ENCODE measurements around the gene NR5A1.

Gene NR5A1

DNA sequence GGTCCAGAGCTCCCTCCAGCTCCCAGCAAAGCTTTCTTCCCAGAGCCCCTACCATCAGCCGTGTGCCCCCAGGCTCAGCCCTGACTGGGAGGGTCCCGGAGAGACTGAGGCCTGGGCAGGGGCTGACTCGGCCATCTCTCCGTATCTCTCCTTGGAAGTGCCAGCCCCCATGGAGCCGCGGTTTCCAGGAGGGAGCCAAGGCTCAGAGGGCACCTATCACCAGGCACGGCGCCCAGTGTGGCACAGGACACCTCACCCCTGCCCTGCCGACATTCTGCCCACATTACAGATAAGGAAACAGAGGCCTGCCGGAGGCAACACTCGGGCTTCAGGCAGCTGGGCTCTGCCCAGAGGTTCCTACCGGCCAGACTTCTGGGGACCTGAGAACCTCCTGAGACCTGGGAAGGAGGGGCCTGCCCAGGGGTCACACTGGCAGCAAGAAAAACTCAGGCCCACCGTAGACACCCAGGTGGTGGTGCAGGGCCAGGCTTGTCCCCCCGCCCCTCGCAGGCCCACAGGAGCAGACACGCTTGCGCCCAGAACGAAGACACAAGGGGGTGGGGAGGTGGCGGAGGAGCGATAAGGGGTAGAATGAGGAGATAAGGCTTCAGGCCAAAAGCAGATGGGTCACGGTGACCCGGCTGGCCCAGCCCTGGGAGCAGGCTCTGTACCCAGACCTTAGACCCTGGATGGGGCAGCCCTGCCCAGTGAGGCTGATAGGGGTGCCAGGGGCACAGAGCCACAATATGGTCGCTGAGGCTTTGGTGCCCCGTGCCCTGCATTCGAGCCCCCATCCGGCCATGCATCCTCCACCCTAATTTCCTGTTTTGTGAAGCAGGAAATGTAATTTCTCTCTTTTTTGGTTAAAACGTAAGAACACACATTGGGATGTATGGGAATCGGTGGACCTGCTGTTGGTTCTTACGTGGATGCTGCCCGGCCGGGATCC is 11.8 kb downstream of the NR5A1 start:
- Histone ChIP-seq H3K4me1 (ENCODE audit: low read depth, poor library complexity, severe bottlenecking) (no peaks in the 10 kb centered on the region), H4K20me1 (ENCODE audit: insufficient read depth) (no peaks in the 10 kb centered on the region), H3K27me3 (ENCODE audit: insufficient read depth, low read depth) (peaks cover 17% of the 10 kb centered on the region; the same call in 1 of the 2 replicates), H3K4me2 (no peak overlapping the region), H3K9ac (no peak overlapping the region), H2AFZ (ENCODE audit: low read depth) (no peak overlapping the region), H3K36me3 (ENCODE audit: insufficient read depth) (no peaks in the 10 kb centered on the region), H3K79me2 (ENCODE audit: insufficient read depth, low read depth) (no peaks in the 10 kb centered on the region), H3K4me3 (IDR thresholded peaks at IDR 0.05; ENCODE audit: insufficient read depth, low read depth, low read length) (no peak overlapping the region), H3K27ac (no peak overlapping the region)
- TF ChIP-seq, protein P1, sequence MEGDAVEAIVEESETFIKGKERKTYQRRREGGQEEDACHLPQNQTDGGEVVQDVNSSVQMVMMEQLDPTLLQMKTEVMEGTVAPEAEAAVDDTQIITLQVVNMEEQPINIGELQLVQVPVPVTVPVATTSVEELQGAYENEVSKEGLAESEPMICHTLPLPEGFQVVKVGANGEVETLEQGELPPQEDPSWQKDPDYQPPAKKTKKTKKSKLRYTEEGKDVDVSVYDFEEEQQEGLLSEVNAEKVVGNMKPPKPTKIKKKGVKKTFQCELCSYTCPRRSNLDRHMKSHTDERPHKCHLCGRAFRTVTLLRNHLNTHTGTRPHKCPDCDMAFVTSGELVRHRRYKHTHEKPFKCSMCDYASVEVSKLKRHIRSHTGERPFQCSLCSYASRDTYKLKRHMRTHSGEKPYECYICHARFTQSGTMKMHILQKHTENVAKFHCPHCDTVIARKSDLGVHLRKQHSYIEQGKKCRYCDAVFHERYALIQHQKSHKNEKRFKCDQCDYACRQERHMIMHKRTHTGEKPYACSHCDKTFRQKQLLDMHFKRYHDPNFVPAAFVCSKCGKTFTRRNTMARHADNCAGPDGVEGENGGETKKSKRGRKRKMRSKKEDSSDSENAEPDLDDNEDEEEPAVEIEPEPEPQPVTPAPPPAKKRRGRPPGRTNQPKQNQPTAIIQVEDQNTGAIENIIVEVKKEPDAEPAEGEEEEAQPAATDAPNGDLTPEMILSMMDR (conservative IDR thresholded peaks at IDR 0.05; ENCODE audit: low read depth, low read length), result no peak

GRCh38 chr9:124493794-124494479 is 13.3 kb downstream of the NR5A1 start:
- Histone ChIP-seq H3K27ac (no peak overlapping the region), H3K36me3 (ENCODE audit: insufficient read depth) (no peaks in the 10 kb centered on the region), H3K27me3 (ENCODE audit: insufficient read depth, low read depth) (peaks cover 18% of the 10 kb centered on the region; the same call in 1 of the 2 replicates), H3K79me2 (ENCODE audit: insufficient read depth, low read depth) (no peaks in the 10 kb centered on the region), H4K20me1 (ENCODE audit: insufficient read depth) (no peaks in the 10 kb centered on the region), H3K4me2 (no peak overlapping the region), H3K4me1 (ENCODE audit: low read depth, poor library complexity, severe bottlenecking) (no peaks in the 10 kb centered on the region), H3K4me3 (IDR thresholded peaks at IDR 0.05; ENCODE audit: insufficient read depth, low read depth, low read length) (no peak overlapping the region), H2AFZ (ENCODE audit: low read depth) (no peak overlapping the region), H3K9ac (no peak overlapping the region)
- TF ChIP-seq, protein P1 (conservative IDR thresholded peaks at IDR 0.05; ENCODE audit: low read depth, low read length), result no peak

GRCh38 chr9:124493218-124493617 is 14.0 kb downstream of the NR5A1 start:
- no peaks in the 10 kb centered on the region for H3K79me2 ChIP-seq (ENCODE audit: insufficient read depth, low read depth)
- no peak overlapping the region for H3K4me3 ChIP-seq (IDR thresholded peaks at IDR 0.05; ENCODE audit: insufficient read depth, low read depth, low read length)
- H3K9ac ChIP-seq, result no peak overlapping the region
- no peaks in the 10 kb centered on the region for H3K4me1 ChIP-seq (ENCODE audit: low read depth, poor library complexity, severe bottlenecking)
- no peaks in the 10 kb centered on the region for H4K20me1 ChIP-seq (ENCODE audit: insufficient read depth)
- H3K27me3 ChIP-seq (ENCODE audit: insufficient read depth, low read depth), result peaks cover 18% of the 10 kb centered on the region; the same call in 1 of the 2 replicates
- TF ChIP-seq, protein P1 (conservative IDR thresholded peaks at IDR 0.05; ENCODE audit: low read depth, low read length), result no peak
- no peak overlapping the region for H3K4me2 ChIP-seq
- no peak overlapping the region for H2AFZ ChIP-seq (ENCODE audit: low read depth)
- H3K36me3 ChIP-seq (ENCODE audit: insufficient read depth), result no peaks in the 10 kb centered on the region
- no peak overlapping the region for H3K27ac ChIP-seq

- Histone ChIP-seq H4K20me1 (ENCODE audit: insufficient read depth) (no peaks in the 10 kb centered on the region), H3K4me1 (ENCODE audit: low read depth, poor library complexity, severe bottlenecking) (no peaks in the 10 kb centered on the region), H3K4me2 (no peak overlapping the region), H2AFZ (ENCODE audit: low read depth) (no peak overlapping the region), H3K27me3 (ENCODE audit: insufficient read depth, low read depth) (peaks cover 18% of the 10 kb centered on the region; the same call in 1 of the 2 replicates), H3K27ac (no peak overlapping the region), H3K79me2 (ENCODE audit: insufficient read depth, low read depth) (no peaks in the 10 kb centered on the region), H3K4me3 (IDR thresholded peaks at IDR 0.05; ENCODE audit: insufficient read depth, low read depth, low read length) (no peak overlapping the region), H3K9ac (no peak overlapping the region), H3K36me3 (ENCODE audit: insufficient read depth) (no peaks in the 10 kb centered on the region)
- TF ChIP-seq, protein P1 (conservative IDR thresholded peaks at IDR 0.05; ENCODE audit: low read depth, low read length), result no peak
These were observed 14.4 kb downstream of the NR5A1 start for GRCh38 chr9:124492818-124493217.

All from KMS-11 (cell line).